ENCODE data around the gene FAM53B. TPM values are rescaled to one million over a fixed set of nuclear protein-coding genes. Genes with fewer than 3 reads are reported as not detected.

Gene FAM53B
- total and polyA plus RNA-seq, 12 donors: 11.6 to 42.9 (median 29.1) TPM

DNA sequence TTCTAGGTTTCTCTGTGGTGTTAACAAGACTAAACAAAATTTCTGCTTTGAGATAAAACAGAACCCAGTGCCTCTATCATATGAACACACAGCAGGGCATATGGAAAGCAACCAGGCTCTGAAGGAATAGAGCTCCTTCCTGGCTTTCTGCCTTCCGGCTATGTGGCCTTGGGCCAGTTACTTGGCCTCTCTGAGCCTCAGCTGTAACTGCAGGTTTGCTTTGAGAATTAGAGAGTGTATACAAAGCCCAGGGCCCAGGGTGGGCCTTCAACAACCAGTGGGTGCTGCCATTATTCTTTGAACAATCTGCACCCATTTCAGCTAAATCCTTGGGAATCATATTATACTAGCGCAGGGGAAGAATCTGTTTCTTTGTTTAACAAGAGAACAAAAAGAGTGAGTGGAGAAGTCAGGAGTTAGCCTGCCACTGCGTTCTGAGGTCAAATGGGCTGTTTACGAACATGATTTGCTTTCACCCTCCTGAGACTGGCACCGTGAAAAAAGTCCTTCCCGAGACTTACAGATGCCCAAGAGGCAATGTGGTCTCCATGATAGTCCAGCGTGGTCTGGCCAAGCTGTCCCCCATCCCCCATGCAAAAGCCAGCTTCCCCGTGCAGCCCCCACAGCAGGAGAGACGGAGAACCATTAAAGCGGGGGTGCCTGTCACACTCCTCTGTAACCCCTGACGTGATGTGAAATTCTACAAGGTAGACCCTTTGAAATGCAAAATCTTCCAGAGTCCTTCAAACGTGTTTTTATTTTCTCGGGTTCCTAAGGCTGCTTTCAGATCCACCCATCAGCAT, 4.9 kb downstream of the FAM53B start:
- 59 to 63% methylated on average over 13 of the region's 13 CpGs for WGBS, 2 donors
- H3K36me3 ChIP-seq: no peaks in the 10 kb centered on the region
- no peaks in the 10 kb centered on the region for H3K27me3 ChIP-seq
- TF ChIP-seq, protein P1, sequence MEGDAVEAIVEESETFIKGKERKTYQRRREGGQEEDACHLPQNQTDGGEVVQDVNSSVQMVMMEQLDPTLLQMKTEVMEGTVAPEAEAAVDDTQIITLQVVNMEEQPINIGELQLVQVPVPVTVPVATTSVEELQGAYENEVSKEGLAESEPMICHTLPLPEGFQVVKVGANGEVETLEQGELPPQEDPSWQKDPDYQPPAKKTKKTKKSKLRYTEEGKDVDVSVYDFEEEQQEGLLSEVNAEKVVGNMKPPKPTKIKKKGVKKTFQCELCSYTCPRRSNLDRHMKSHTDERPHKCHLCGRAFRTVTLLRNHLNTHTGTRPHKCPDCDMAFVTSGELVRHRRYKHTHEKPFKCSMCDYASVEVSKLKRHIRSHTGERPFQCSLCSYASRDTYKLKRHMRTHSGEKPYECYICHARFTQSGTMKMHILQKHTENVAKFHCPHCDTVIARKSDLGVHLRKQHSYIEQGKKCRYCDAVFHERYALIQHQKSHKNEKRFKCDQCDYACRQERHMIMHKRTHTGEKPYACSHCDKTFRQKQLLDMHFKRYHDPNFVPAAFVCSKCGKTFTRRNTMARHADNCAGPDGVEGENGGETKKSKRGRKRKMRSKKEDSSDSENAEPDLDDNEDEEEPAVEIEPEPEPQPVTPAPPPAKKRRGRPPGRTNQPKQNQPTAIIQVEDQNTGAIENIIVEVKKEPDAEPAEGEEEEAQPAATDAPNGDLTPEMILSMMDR (IDR thresholded peaks at IDR 0.05): no peak
- H3K4me3 ChIP-seq: no peak overlapping the region
- DNase-seq: no peak
- H3K27ac ChIP-seq: peak overlapping the region; percentile 20 to 86 (median 83)
- intact Hi-C loops (cut with DNase I): loop anchor here in 5 of 10 donors (5.0 to 10.0 kb wide), 4 partner anchors 37 to 107 kb away; no protein-coding TSS in a partner anchor
- H3K4me1 ChIP-seq: peaks cover 61 to 87% (median 86%) of the 10 kb centered on the region in 9 donors
- H3K9me3 ChIP-seq: no peaks in the 10 kb centered on the region
- no peak for ATAC-seq

DNA sequence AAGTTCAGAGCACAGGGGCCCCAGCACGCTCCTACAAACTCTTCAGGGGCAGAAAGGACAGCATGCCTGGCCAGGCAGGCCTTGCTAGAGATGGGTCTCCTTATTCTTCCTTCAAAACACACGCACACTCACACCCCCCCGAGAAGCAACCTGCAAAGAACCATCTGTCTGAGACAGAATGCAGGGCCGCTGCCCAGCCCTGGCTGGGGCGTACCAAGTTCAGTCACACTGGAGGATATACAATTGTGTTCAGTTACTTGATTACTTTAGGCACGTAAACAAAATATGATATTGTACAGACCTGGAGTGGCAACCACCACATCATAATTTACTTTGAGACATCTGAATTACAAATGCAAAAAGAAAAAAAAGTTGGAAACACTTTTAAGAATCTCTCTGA, 5.7 kb downstream of the FAM53B start:
- ATAC-seq (no peak), DNase-seq (no peak)
- 61 to 62% methylated on average over 6 of the region's 6 CpGs for WGBS, 2 donors
- H3K36me3 ChIP-seq: no peaks in the 10 kb centered on the region
- TF ChIP-seq, protein P1 (IDR thresholded peaks at IDR 0.05): no peak
- peaks cover 70 to 95% (median 94%) of the 10 kb centered on the region in 9 donors for H3K4me1 ChIP-seq
- intact Hi-C loops (cut with DNase I): loop anchor here in 5 of 10 donors (5.0 to 10.0 kb wide), 4 partner anchors 36 to 106 kb away; no protein-coding TSS in a partner anchor
- no peaks in the 10 kb centered on the region for H3K27me3 ChIP-seq
- peak overlapping the region in 7 of 10 donors; percentile 54 to 86 (median 83) for H3K27ac ChIP-seq
- H3K4me3 ChIP-seq: no peak overlapping the region
- no peaks in the 10 kb centered on the region for H3K9me3 ChIP-seq

DNA sequence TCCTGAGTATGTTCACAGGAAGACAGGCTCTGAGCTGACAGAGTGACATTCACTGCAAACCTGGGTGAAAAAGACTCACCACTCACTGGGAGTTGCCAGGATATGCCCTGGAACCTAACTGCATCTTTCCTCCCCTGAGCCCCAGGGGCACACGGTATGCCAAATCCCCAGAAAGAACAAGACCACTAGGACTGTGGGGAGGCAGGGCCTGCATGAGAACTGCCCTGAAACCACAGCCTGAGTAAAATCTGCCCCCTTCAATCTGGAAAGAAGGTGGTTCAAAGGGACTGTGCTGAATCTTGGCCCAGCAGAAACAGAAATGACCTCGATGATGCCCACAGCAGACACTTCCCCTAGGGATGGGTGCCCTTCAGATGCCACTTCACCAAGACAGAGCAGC, 6.5 kb downstream of the FAM53B start:
- peaks cover 75 to 100% (median 100%) of the 10 kb centered on the region in 9 donors for H3K4me1 ChIP-seq
- no peaks in the 10 kb centered on the region for H3K27me3 ChIP-seq
- no peaks in the 10 kb centered on the region for H3K9me3 ChIP-seq
- ATAC-seq (no peak), DNase-seq (no peak)
- TF ChIP-seq, protein P1 (IDR thresholded peaks at IDR 0.05): no peak
- H3K4me3 ChIP-seq: no peak overlapping the region
- 42 to 45% methylated on average over 2 of the region's 2 CpGs for WGBS, 2 donors
- H3K36me3 ChIP-seq: no peaks in the 10 kb centered on the region
- intact Hi-C loops (cut with DNase I): loop anchor here in 6 of 10 donors (2.0 to 10.0 kb wide), 5 partner anchors 35 to 105 kb away; no protein-coding TSS in a partner anchor
- H3K27ac ChIP-seq: peak overlapping the region in 9 of 10 donors; percentile 78 to 85 (median 83)

DNA sequence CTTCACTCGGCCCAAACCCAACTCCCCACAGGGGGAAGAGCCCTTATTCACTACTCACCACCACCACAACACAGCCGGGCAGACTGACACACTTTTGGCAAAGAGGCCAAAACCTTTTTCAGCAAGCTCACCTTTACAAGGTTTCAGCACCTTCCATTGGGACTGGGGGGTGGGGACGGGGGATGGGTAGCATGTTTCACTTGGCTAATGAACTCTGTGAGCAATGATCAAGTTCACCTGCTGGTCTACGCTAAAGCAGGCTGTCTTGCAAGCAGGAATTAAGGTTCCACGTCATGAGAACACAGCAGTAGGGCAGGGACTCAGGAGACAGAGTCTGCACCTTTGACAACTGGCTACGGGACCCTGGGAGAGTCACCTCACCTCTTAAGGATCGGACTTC, 7.0 kb downstream of the FAM53B start:
- peaks cover 0 to 4% (median 0%) of the 10 kb centered on the region in 9 donors for H3K36me3 ChIP-seq
- H3K4me3 ChIP-seq: peak overlapping the region in 1 of 10 donors; percentile 23
- no peaks in the 10 kb centered on the region for H3K27me3 ChIP-seq
- peak overlapping the region in 9 of 10 donors; percentile 78 to 85 (median 83) for H3K27ac ChIP-seq
- intact Hi-C loops (cut with DNase I): loop anchor here in 6 of 10 donors (2.0 to 10.0 kb wide), 5 partner anchors 35 to 105 kb away; no protein-coding TSS in a partner anchor
- WGBS, 2 donors: 59 to 61% methylated on average over 7 of the region's 7 CpGs
- ATAC-seq: no peak
- no peaks in the 10 kb centered on the region for H3K9me3 ChIP-seq
- DNase-seq: no peak
- H3K4me1 ChIP-seq: peaks cover 72 to 100% (median 100%) of the 10 kb centered on the region in 9 donors
- TF ChIP-seq, protein P1 (IDR thresholded peaks at IDR 0.05): no peak
